ENCODE data around the gene ANP32A. TPM values are rescaled to one million over a fixed set of nuclear protein-coding genes. Genes with fewer than 3 reads are reported as not detected.

The ANP32A gene
- total RNA-seq (2021): 232 to 253 TPM (median 242 TPM) in 3 replicates
- Bru-seq, nascent RNA: percentile 92 among the genes with signal in this experiment
- long read RNA-seq, experiment 1, transcript ANP32A-203 (7 exons, 2,440 nt): major isoform, 1,006 of 1,109 reads
- long read RNA-seq, experiment 1, partial matches to known transcripts: 28 of 1,109 reads
- long read RNA-seq, experiment 1, other reads (novel, unspliced or antisense): 70 of 1,109 reads
- long read RNA-seq, experiment 2, transcript ANP32A-208 (3 exons, 707 nt): major isoform, 37 of 482 reads
- long read RNA-seq, experiment 2, transcript ANP32A-207 (2 exons, 2,015 nt): minor isoform, 25 of 482 reads
- long read RNA-seq, experiment 2, transcript ANP32A-203 (7 exons, 2,440 nt): minor isoform, 15 of 482 reads
- long read RNA-seq, experiment 2, partial matches to known transcripts: 274 of 482 reads
- long read RNA-seq, experiment 2, other reads (novel, unspliced or antisense): 127 of 482 reads
- long read RNA-seq, experiment 3, transcript ANP32A-203 (7 exons, 2,440 nt): major isoform, 267 of 351 reads
- long read RNA-seq, experiment 3, transcript ANP32A-207 (2 exons, 2,015 nt): minor isoform, 11 of 351 reads
- long read RNA-seq, experiment 3, partial matches to known transcripts: 18 of 351 reads
- long read RNA-seq, experiment 3, other reads (novel, unspliced or antisense): 53 of 351 reads

GRCh38 chr15:68820295-68821189 lies at the start of gene ANP32A:
TSS of gene ANP32A (minus strand) at chr15:68820895. CDS start at chr15:68820751, 144 bp downstream.
- Mint-ChIP-seq H3K9me3 (no peaks in the 10 kb centered on the region), H3K36me3 (peaks cover 6% of the 10 kb centered on the region), H3K4me1 (peaks cover 39% of the 10 kb centered on the region), H3K27me3 (ENCODE audit: low read depth) (peaks cover 41% of the 10 kb centered on the region), H3K4me3 (peak within 1 kb of the TSS; percentile 99), H3K27ac (peak within 1 kb of the TSS; percentile 98)
- CTCF ChIA-PET: interaction anchor here (1.2 to 3.3 kb wide), 4 partner anchors 25 to 211 kb away, joined by 3 to 19 read pairs (median 8); no protein-coding TSS in a partner anchor
- peak; percentile 97 for DNase-seq (ENCODE audit: low spot score)
- POLR2A ChIA-PET: interaction anchor here (4.6 kb wide), 1 partner anchor 25 kb away, joined by 41 read pairs; no protein-coding TSS in a partner anchor
- peak; percentile 77 for ATAC-seq
- TF ChIP-seq AFF4 (CRISPR knock-in tag; IDR thresholded peaks at IDR 0.05; ENCODE audit: borderline replicate concordance) (no peak), NFE2L1 (CRISPR knock-in tag; IDR thresholded peaks at IDR 0.05) (no peak), TEAD1 (CRISPR knock-in tag; IDR thresholded peaks at IDR 0.05) (0 out of 2 replicates have a peak, but pooled peaks have one; percentile 35), ZBTB21 (CRISPR knock-in tag; IDR thresholded peaks at IDR 0.05; ENCODE audit: borderline replicate concordance) (no peak), NFYB (CRISPR knock-in tag; conservative IDR thresholded peaks at IDR 0.05; ENCODE audit: low read depth) (peak; percentile 99), CBFB (CRISPR knock-in tag; IDR thresholded peaks at IDR 0.05; ENCODE audit: low read depth) (no peak), CDX4 (CRISPR knock-in tag; IDR thresholded peaks at IDR 0.05; ENCODE audit: borderline replicate concordance) (no peak), MLX (CRISPR knock-in tag; IDR thresholded peaks at IDR 0.05) (no peak), ZNF138 (CRISPR knock-in tag; conservative IDR thresholded peaks at IDR 0.05) (no peak), HMGXB4 (CRISPR knock-in tag; IDR thresholded peaks at IDR 0.05) (peak; percentile 77; the same call in 1 of the 2 replicates), SP1 (CRISPR knock-in tag; conservative IDR thresholded peaks at IDR 0.05) (peak; percentile 72), USF1 (CRISPR knock-in tag; IDR thresholded peaks at IDR 0.05) (0 out of 2 replicates have a peak, but pooled peaks have one; percentile 5), SOX15 (CRISPR knock-in tag; IDR thresholded peaks at IDR 0.05) (no peak), ZBTB43 (CRISPR knock-in tag; IDR thresholded peaks at IDR 0.05) (peak; percentile 94), ATF6 (CRISPR knock-in tag; IDR thresholded peaks at IDR 0.05) (no peak), E2F5 (CRISPR knock-in tag; IDR thresholded peaks at IDR 0.05) (peak; percentile 33; the same call in 1 of the 2 replicates), FOXK1 (CRISPR knock-in tag; IDR thresholded peaks at IDR 0.05) (peak; percentile 29; the same call in 1 of the 2 replicates), KAT7 (CRISPR knock-in tag; IDR thresholded peaks at IDR 0.05; ENCODE audit: borderline replicate concordance) (no peak), ESRRA (CRISPR knock-in tag; IDR thresholded peaks at IDR 0.05; ENCODE audit: borderline replicate concordance) (no peak), ZNF317 (CRISPR knock-in tag; IDR thresholded peaks at IDR 0.05; ENCODE audit: borderline replicate concordance, low read depth) (no peak)
